KBM-7 (cell line): Measurements from ENCODE around the gene CARMIL1.
"Not testable (repeated sequence)": the region's sequence is repeated elsewhere in the genome, so short reads cannot be mapped to it uniquely, and the experiment has no call there.

Source experiments
- DNase-seq: peaks from one replicate; pipeline ENCODE4 v3.0.0-alpha.2; 2015
- in situ Hi-C: fragments of 300-500 bp; cut with MboI; formaldehyde crosslinking; loops from 2 replicates; pipeline ENCODE4 v1.14.3; 2020; ENCODE audit warnings: low sequenced_read_pairs, low pct_unique_long_range_greater_than_20kb, mixed read lengths

CARMIL1 gene

GRCh38 chr6:25417046-25417605, 138.0 kb downstream of the CARMIL1 start:
- DNase-seq, result no peak
- in situ Hi-C loops, result no loop called here

DNA sequence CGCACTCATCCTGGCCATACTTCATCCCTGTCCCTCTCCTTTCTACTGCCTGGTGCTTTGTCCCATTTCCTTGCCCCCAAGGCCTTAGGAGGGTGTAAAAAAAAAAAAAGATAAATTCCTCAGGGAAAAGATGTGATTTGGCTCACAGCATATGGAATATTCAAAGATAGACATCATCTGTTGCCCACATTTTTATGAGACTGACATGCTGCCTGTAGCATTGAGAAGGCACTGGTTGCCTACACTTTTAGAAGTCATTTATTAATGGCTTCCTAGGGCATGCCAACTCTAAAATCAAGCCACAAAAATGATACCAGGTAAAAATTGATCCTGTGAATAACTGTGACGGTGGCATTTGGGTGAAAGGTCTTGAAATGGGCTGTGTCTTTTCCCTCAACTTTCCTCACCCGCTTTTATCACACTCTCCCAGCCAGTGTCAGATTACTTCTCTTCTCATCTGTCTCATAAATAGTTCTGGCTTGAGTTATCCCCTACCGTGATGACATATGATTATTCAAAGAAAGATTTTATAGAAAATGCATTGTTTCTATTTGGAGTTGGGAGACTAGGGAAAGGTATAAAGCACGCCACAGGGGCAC, 139.4 kb downstream of the CARMIL1 start:
- DNase-seq, result no peak
- in situ Hi-C loops, result no loop called here

GRCh38 chr6:25419879-25420278, 140.7 kb downstream of the CARMIL1 start:
- in situ Hi-C loops, result no loop called here
- DNase-seq, result no peak

- DNase-seq, result no peak
Observed at GRCh38 chr6:25423358-25423757, 144.2 kb downstream of the CARMIL1 start.

GRCh38 chr6:25424303-25424702, 145.1 kb downstream of the CARMIL1 start:
- in situ Hi-C loops, result no loop called here

More at GRCh38 chr6:25423358-25423757, 144.2 kb downstream of the CARMIL1 start:
- in situ Hi-C loops, result no loop called here

GRCh38 chr6:25427549-25427948, 148.4 kb downstream of the CARMIL1 start:
- in situ Hi-C loops, result no loop called here
- no peak for DNase-seq

More at GRCh38 chr6:25424303-25424702, 145.1 kb downstream of the CARMIL1 start:
- DNase-seq, result no peak

- DNase-seq, result no peak
- in situ Hi-C loops, result no loop called here
Observed at GRCh38 chr6:25428758-25429317, 149.7 kb downstream of the CARMIL1 start.

GRCh38 chr6:25431306-25431974, 152.3 kb downstream of the CARMIL1 start:
- in situ Hi-C loops, result no loop called here
- DNase-seq, result no peak

GRCh38 chr6:25431975-25432307, 152.8 kb downstream of the CARMIL1 start:
- in situ Hi-C loops, result no loop called here
- DNase-seq, result peak; percentile 50

DNA sequence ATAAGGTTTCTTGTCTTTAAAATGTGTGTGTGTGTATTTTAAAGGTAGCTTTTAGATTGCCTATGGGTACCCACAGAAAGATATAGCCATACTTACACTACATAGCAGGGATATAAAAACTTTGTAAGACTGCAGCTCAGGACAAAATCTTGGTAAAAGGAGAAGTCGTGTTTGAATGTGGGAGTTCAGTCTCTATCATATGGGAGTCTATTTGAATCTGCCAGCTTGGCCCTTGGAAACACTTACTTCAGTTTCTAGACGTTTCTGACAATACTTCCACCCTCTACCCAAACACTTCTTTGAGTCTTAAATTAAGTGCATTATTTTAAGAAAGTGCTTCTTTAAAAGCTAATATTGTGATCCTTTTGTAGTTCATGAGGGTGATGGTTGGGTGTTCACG, 155.7 kb downstream of the CARMIL1 start:
- DNase-seq, result no peak
- in situ Hi-C loops, result no loop called here

DNA sequence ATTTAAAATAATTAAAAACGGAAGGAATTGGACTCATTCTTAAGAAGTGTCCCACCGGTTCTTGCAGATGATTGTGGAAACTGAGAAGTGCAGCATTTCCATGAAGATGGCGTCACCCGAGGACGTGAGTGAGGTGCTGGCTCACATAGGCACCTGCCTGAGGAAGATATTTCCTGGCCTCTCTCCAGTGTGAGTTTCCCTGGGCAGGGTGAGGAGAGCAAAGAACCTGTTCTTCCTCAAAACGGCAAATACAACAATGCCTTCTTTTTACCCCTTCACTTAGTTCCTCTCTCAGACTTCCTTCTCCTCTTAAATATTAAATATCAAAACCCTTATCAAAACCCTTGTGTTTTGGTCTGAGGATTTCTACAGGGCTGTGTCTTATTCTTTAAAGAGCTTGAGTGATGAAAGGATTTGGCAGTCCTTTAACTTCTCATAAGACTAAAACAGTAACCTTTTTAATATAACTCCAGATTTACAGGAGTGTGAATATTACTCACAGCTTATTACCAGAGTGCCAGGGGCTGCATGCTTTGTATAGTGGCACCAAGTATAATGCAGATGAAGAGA, 156.3 kb downstream of the CARMIL1 start:
- in situ Hi-C loops, result no loop called here
- DNase-seq, result peak; percentile 25

GRCh38 chr6:25436760-25437159, 157.6 kb downstream of the CARMIL1 start:
- in situ Hi-C loops, result no loop called here
- DNase-seq, result no peak

DNA sequence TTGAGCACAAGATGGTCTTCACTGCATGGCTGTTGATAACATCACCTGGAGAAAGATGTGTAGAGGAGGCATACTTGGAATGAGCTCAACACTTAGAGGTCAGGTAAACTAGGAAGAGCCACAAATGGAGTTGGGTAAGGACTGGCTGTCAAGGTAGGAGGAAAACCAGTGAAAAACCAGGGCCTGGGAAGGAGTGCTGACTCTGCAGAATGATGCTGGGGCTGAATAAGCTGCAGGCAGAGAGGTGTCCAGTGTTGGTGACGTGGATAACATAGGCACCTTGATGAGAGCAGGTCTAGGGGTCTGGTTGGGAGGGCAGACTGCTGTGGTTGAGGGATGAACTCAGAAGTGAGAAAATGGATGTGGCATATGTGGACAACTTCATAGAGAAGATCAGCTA, 160.2 kb downstream of the CARMIL1 start:
- no peak for DNase-seq
- in situ Hi-C loops, result no loop called here

DNA sequence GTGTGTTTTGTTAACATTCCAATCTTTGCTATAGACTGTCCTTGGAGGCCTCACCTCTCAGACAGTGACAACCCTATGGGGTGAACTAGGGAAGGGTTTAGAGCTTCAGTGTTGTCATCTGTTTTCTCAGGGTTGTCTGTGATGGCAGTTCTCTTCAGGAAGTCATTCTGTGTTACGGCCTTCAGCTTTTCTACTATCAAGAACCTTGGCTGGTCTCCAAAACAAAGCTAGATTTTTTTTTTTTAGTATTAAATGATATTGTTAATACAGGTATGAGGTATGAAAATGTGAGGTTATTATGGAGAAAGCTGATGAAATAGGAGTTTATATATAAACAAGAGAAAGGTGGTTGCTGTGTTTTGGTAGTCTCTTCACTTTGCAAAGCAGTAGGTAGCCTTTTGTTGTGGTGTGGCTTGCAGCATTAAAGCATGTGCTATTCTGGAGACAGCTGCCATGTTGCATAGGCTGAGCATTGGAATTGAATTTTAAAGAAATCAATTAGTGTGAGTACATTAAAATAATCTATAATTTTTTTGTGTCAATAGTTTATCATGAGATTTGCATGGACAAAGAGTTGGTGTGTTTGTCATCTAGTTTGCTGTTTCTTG, 162.6 kb downstream of the CARMIL1 start:
- no peak for DNase-seq
- in situ Hi-C loops, result no loop called here

DNA sequence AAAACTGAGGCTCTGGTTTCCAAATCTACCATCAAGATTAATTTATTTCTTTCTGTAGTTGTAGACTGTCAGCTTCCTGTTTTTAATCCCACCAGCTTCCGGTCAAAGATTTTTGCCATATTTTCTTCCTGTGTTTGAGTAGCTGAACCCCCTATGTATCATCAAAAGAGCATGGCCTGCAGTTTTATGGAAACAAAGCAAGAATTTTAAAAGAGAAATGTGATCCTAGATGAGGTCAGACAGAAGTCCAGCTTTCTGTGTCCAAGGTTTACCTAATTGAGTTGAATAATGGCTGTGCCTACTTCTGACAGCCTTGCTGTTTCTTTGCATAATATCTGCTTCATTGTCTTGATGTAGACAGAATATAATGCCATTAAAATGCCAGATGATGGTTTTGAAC, 163.7 kb downstream of the CARMIL1 start:
- peak; percentile 39 for DNase-seq
- in situ Hi-C loops, result no loop called here

- in situ Hi-C loops, DNase-seq: not testable (repeated sequence)
Observed at GRCh38 chr6:25444521-25444920, 165.3 kb downstream of the CARMIL1 start.

GRCh38 chr6:25446830-25447569, 167.8 kb downstream of the CARMIL1 start:
- DNase-seq, result no peak
- in situ Hi-C loops, result no loop called here

DNA sequence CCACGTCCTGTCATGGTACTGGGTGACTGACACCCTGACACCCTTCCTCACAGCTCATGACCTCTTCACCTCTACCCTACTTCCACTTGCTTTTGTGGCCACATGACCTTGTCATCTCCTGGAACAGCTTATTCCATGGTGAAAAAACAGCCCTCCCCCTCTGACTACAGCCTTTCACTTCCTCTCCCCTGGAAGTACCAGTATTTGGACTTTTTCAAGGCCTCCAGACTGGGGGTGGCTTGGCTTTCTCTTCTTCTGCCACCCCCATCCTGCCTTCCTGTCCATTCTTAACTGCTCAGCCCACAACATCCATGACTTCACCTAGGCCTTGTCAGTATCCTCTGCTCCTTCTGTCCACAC, 168.4 kb downstream of the CARMIL1 start:
- DNase-seq, result no peak
- in situ Hi-C loops, result no loop called here

DNA sequence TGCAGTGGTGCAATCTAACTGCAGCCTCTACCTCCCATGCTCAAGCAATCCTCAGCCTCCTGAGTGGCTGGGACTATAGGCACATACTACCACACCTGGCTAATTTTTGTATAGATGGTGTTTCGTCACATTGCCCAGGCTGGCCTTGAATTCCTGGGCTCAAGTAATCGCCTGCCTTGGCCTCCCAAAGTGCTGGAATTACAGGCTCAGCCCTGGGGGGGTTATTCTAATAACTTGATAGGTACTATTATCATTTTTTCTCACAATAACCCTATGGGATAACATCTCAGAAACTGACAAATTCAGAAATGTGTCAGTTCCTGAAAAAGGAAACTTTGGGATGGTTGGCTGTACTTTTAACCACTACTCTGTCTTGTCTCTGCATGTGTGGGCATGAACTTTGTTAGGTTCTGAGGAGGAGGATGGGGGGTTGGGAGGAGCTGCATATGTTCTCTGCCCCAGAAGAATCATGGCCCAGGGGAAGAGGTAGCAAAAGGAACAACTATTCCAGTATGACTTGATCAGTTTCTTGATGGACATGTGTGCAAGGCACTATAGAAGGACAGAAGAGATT, 169.9 kb downstream of the CARMIL1 start:
- peak; percentile 28 for DNase-seq
- in situ Hi-C loops, result no loop called here
